22Rv1 (cell line): ENCODE data around the gene WNT9A.

ENCODE experiments used
- ZFX ChIP-seq: fragments of 450-650 bp; IDR thresholded peaks from 2 replicates; pipeline ENCODE4 v1.6.1; 2017; ENCODE audit warnings: antibody characterized with exemption, borderline replicate concordance
- TF ChIP-seq, protein P1 (sequence below): fragments of 450-650 bp; IDR thresholded peaks from 2 replicates; pipeline ENCODE4 v1.5.1; 2017; ENCODE audit warnings: mild to moderate bottlenecking

DNA sequence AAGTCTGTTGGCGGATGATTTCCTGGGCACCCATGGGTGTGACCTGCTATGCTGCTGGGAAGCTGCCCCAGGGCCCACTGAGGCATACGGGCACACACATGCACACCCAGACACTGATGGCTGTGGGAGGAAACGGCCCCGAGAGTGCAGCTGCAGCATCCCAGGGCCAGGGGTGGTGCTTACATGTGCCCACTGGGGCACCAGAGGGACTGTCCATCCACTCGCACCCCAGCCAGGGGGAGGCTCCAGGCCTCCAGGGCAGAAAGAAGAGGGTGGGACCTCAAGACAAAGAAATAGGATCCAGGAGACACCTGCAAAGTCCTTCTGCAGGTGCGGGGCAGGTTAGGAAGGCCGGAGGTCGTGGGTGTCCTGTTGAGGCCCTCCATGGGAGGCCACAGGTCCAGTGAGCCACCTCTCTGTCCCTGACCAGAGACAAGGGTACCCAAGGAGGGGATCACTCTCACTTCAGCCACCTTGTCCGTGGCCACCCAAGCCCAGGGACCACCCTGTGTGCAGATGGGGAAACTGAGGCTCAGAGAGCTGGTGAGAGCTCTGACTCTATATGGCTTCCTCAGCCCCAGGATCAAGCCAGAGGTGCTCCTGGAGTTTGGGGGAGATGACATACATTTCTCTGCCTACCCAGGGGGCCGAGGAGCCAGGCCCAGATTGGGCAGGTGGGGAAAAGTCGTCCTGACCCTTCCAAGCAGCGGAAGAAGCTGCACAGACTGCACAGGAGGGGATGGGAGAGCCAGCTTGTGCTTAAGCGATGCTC is 57.1 kb downstream of the WNT9A start:
- TF ChIP-seq, protein P1, sequence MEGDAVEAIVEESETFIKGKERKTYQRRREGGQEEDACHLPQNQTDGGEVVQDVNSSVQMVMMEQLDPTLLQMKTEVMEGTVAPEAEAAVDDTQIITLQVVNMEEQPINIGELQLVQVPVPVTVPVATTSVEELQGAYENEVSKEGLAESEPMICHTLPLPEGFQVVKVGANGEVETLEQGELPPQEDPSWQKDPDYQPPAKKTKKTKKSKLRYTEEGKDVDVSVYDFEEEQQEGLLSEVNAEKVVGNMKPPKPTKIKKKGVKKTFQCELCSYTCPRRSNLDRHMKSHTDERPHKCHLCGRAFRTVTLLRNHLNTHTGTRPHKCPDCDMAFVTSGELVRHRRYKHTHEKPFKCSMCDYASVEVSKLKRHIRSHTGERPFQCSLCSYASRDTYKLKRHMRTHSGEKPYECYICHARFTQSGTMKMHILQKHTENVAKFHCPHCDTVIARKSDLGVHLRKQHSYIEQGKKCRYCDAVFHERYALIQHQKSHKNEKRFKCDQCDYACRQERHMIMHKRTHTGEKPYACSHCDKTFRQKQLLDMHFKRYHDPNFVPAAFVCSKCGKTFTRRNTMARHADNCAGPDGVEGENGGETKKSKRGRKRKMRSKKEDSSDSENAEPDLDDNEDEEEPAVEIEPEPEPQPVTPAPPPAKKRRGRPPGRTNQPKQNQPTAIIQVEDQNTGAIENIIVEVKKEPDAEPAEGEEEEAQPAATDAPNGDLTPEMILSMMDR = no peak
- no peak for TF ChIP-seq ZFX
